ENCODE results near the gene TFAM. TPM values are rescaled to one million over a fixed set of nuclear protein-coding genes. Genes with fewer than 3 reads are reported as not detected.
"Not testable (repeated sequence)": the region's sequence is repeated elsewhere in the genome, so short reads cannot be mapped to it uniquely, and the experiment has no call there.

TFAM gene
- total RNA-seq, 1 donor from 2014 or later = 14.4 TPM

DNA sequence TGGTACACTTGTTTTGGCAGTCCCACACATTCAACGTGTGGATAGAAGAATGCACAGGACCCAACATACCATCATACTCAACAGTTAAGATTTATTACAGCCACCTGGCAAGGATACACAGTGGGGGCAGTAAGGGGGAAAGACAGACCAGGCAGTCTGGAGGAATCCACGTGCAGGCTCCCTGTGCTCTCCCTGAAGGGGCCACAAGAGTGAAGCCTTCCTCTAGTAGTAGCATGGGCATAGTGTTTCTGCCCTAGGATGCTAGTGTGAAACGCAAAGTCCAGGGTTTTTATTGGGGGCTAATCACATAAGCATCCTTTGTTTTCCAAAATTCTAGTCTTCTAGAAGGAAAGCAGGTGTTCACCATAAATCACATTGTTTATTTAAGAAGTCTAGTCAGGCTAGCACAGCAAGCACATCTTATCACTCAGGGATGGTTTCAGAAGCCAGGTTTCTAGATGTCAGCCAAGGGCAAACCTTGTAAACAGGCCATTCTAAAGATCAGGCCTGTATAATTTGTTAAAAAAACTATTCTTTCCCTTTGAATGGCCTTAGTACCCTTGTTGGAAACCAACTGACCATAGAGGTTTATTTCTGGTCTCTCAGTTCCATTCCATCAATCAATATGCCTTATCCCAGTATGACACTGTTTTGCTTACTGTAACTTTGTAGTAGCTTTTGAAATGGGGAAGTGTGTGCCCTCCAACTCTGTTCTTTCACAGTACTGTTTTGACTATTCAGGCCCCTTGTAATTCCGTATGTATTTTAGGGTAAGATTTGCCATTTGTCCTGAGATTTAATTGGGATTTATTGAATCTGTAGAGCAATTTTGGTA, 12.4 kb upstream of the TFAM start:
- no peak for DNase-seq (ENCODE audit: low spot score)

DNA sequence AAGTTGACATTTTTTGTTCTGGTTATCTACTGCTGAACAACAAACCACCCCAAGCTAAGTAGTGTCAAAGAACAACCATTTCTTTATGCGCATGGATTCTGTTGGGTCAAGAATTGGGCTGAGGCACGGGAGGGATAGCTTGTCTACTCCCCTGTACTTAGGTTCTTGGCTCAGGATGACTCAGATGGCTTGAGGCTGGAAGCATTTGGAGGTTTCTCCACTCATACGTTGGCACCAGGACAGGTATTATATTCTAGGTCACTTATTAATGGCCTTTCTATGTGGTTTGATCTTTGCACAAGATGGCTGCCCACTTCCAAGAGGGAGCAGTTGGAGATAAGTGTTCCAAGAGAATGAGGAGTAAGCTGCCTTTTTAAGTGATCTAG, 11.8 kb upstream of the TFAM start:
- no peak for DNase-seq (ENCODE audit: low spot score)

DNA sequence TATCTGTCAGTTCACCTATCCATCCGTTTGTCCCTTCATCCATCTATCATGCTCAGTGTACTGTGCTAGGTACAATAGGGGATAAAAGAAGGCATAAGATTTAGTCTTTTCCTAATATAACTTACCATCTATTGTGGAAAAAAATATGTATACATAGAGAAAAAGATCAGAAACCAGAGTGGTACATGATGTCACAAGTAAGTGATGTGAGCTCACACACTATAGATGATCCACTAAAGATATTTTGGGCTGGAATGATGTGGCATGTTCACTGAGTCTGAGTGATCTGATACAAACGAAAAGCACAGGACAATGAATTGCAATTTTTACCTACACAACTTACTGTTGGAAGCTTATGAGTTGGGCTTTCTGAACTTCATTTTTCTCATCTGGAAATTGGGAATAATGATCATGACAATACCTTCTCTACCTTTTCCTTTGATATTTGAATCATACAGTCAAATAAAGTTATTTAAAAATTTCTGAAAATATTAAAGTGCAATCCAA, 2.7 kb upstream of the TFAM start:
- no peak for DNase-seq (ENCODE audit: low spot score)

DNA sequence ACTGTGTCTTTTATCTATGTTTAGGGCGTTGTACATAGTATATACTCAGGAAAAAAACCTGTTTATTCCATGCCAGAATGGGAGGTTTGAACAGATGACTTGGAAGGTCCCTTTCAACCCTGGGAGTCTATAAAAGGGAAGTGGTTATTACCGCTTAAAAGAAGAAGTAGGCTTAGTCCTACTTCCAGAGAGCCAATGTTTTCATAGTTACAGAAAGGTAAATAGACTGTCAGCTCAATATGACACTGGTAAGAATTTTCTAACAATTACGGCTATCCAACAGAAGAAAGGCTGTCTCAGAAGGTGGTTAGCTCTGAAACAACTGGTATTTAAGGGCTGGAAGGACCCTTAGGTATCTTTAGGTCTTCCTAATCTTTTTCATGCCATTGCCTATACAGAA, 1.1 kb upstream of the TFAM start:
- DNase-seq (ENCODE audit: low spot score) = peak; percentile 14

DNA sequence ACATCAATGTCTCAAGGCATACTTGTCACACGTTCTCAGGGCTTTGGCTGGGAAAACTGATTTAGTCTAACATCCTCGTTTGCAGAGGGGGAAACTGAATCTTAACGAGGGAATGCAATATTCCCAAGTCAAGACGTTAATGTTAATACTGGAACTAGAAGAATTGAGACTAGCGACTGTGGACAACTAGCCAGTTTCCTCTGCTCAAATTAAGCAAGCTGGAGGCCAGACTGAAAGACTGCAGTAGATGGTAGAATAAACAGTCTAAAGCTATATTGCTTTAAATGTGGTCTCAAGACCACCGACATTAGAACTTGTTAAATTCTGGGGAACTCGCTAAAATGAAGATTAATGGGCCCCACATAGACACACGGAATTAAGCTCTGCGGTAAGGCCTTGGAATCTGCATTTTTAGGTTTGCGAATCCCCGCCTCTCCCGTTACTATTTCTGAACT, 639 bp upstream of the TFAM start:
- DNase-seq (ENCODE audit: low spot score) = no peak

DNA sequence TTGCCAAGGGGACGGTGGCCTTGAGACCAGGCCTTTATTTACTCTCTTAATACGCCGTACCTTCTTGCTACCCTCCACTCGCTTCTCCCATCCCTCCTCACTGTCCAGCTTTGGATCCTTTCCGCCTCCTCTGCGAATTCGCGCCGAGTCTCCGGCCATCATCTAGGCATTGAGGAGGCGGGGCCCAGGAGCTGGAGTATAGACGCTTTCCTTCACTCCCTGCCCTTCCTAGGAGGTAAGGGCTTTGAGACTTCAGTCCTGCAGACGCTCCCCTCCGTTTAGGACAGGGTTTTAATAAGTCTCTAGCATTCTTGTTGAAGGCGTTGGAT, 538 bp downstream of the TFAM start:
- DNase-seq (ENCODE audit: low spot score) = peak; percentile 35

DNA sequence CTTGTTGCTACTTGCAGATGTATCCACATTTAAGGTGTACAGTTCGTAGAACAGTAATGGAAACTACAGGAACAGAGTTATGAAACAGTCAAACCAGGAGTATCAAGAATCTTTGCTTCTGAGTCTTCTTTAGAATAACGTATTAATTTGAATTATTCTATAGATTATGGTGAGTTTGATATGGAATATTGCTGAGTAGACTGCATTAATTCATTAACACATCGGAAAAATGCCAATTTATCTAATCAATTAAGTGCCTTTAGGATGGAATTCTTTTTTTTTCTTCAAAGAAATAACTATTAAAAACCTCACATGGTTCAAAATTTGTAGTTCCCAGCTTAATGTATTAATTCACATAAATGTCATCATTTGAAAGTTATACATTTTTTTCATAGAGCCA, 3.8 kb downstream of the TFAM start:
- DNase-seq (ENCODE audit: low spot score) = no peak

DNA sequence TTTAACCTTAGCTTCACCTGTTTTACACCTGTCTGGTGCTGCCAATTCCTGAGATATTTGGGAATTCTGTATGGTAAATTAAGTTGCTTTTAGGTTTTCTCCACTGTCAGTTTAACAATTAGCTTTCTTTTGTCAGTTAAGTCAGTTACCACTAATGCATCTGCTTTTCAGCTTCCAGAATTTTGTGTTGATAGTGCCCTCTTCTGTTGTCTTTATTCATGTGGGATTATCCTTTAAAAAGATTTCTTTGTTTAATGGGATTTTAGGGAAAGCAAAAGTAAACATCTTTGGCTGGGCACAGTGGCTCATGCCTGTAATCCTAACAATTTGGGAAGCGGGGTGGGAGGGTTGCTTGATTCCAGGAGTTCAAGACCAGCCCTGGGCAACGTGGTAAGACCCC, 8.1 kb downstream of the TFAM start:
- no peak for DNase-seq (ENCODE audit: low spot score)

DNA sequence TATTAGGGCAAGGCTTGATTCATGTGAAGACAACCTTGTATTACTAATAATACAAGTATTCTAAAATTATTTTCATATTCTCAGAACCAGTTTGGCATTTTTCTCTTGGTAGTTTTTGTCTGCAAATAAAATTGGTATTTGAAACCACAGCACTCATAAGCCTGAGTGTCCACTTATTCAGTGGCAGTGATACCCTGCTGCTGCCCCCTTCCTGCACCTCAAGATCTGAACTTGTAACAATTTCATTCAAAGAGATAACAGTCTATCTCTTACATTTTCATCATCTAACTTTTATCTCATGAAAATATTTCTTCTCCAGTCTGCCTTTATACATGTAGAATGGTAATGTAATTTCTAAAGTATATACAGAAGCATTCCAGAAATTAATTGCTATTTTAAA, 9.3 kb downstream of the TFAM start:
- DNase-seq (ENCODE audit: low spot score) = no peak

DNA sequence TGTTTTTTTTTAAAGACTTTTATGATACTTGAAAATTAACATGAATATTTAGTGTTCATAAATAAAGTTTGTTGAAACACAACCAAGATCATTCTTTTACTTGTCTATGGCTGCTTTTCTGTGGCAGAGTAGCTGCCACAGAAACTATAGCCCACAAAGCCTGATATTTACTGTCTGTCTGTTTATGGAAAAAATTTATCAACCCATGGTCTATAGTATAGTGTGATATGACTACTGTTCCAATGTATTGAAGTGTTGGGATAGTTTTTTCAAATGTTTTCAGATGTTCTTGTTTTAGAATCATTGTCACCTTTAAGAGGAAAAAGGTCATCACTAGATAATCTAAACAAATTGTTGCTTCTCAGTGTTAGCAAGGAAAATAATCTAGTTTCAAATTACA, 10.8 kb downstream of the TFAM start:
- no peak for DNase-seq (ENCODE audit: low spot score)

DNA sequence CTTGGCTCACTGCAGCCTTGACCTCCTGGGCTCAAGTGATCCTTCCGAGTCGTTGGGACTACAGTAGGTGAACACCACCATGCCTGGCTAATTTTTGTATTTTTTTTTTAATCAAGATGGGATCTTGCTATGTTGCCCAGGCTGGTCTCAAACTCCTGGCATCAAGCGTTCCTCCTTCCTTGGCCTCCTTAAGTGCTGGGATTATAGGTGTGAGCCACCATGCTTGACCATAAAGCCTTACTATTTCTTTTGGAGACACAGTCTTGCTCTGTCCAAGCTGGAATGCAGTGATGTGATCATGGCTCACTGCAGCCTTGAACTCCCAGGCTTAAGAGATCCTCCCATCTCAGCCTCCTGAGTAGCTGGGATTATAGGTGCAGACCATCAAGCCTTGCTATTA, 12.6 kb downstream of the TFAM start:
- DNase-seq (ENCODE audit: low spot score) = no peak

DNA sequence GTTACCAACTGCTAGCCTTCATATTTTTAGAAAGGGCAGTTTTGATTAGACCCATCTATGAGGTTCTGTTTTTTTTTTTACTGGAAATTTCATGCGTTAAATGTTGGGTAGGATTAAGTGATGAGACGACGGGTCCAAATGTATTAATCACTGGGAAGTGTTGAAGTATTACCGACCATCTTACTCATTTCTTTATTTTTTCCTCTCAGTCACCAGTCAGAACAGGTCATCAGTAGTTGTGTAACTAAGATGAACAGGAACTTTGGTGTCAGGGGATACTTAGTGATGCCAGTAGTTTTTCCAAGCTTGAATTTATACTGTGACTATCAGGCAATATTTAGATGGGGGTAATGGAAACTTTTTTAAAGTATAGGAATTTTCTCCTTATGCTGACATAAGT, 14.2 kb downstream of the TFAM start:
- no peak for DNase-seq (ENCODE audit: low spot score)

DNA sequence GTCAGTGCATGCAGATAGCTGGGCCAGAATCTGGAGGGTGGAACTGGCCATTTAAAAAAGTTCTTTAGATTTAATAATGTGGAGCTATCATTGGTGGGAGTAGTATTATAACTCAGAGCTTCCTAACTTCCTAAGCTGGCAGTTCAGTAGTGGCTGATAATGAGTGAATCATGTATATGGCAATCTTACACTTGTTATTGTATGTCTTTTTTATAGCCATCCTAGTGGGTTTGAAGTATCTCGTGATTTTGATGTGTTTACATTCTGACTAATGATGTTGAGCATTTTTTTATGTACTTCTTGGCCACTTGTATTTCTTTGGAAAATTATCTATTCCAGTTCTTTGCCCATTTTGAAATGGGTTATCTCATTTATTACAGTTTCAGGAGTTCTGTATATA, 15.4 kb downstream of the TFAM start:
- DNase-seq (ENCODE audit: low spot score) = no peak

DNA sequence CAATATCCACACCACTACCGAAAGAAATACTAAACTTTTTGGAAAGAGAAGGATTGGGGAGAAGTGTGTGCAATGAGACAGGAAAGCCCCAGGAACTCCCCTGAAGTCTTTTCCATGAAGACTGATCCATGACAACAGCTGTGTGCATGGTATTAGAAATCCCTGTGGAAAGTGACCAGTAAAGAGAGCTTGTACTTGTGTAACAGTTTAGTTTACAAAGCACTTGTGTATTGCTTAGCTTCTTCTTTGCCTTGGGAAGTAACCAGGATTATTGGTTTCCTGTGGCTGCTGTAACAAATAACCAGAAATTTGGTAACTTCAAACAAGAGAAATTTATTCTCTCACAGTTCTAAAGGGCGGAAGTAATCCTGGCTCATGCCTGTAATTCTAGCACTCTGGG, 18.8 kb downstream of the TFAM start:
- no peak for DNase-seq (ENCODE audit: low spot score)

DNA sequence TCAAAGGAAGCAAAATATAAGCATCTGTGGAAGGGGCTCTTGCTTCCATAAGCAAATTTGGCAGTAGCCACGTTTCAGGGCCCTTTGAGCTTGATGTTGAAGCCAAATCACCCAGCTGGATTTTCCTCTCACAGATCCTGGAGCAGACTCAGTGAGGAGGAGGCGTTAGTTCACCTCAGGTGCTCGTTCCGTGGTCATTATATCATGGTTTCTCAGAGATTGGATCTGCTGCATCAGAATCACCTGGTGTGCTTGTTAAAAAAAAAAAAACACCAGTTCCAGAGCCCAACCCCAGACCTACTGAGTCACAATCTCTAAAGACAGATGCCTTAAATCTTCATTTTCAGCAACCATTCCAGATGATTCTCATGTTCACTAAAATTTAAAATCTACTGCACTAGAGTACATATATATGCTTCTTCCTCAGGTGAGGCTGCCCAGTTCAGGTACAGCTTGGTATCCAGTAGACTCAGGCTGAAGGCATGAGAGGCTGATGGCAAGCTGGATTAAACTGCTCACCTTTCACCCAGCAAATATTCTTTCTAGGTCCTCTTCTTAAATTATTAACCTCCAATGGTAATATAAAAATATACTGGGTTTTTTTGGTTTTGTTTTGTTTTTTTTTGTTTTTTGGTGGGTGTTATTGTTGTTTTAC, 24.9 kb downstream of the TFAM start:
- no peak for DNase-seq (ENCODE audit: low spot score)

DNA sequence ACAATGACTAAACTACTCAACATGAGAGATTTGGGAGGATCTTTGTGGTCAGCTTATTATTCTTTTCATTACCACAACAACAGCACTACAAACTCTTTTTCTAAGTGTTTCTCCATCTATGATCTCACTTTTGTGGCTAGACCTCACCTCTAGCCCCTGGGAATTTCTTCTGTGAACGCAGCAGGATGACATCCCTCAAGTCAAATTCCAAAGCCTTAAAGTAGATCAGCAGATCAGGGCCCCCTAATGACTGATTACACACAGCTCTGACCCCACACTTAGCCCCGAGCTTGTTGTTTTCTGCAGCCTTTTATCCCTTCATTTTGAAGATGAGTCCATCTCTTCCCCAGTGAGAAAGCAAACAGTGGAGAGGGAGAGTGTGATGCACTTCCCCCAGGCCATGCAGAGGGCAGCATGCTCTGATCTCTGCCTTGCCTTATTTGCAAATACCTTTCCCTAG, 27.3 kb downstream of the TFAM start:
- no peak for DNase-seq (ENCODE audit: low spot score)

DNA sequence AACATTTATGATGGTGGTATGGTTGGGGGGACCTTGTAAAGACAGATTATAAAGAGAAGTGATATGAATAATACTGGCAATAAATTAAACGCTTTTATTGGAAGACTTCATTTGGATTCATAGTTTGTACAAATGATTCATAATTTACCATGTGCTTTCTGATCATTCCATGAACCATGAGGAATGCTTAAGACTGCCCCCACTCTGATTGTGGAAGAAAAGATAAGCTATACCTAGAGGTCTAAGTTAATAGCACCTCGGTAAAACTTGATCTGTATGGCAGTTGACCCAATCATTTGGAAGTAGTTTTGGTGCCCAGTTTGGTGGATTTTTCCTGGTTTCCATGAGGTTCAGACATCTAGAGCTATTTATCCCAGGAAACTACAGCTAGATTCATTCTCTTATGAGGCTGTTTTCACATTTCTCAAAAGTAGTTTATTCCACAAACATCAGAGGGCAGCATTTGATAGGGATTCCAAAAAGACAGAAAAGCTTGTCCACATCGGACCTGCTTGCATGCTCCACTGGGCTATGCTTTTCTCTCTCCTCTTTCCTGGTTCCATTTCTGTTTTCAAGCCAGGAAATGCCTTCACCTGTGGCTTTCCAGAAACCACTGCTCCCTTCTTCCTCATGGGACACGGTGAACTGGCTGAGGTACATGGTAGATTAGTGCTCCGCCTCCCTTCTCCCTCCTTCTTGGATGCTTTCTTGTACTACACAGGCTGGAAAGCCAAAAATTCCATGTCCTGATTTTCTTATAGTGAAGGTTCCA, 29.2 kb downstream of the TFAM start:
- peak; percentile 68 for DNase-seq (ENCODE audit: low spot score)

DNA sequence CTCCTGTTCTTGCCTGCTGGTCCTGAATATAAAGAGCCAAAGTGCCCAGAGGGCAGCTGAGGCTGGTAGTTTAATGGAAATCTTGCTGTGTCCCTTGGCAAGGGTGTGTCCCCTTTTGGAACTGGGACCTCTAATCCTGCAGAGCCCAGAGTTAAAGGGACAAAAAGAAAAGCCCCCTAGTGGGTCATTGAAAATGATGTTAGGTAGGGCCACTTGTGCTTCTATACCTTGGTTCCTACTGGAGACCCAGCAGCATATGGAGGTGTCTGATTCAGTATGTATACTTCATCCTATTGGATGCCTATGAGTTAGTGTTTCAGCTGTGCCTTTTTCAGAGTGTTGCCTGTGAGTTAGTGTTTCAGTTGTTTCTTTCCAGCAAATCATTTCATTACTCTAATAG, 30.5 kb downstream of the TFAM start:
- no peak for DNase-seq (ENCODE audit: low spot score)

DNA sequence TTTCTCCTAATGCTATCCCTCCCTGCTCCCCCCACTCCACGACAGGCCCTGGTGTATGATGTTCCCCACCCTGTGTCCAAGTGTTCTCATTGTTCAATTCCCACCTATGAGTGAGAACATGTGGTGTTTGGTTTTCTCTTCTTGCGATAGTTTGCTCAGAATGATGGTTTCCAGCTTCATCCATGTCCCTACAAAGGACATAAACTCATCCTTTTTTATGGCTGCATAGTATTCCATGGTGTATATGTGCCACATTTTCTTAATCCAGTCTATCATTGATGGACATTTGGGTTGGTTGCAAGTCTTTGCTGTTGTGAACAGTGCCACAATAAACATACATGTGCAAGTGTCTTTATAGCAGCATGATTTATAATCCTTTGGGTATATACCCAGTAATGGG, 32.7 kb downstream of the TFAM start:
- DNase-seq (ENCODE audit: low spot score) = not testable (repeated sequence)

DNA sequence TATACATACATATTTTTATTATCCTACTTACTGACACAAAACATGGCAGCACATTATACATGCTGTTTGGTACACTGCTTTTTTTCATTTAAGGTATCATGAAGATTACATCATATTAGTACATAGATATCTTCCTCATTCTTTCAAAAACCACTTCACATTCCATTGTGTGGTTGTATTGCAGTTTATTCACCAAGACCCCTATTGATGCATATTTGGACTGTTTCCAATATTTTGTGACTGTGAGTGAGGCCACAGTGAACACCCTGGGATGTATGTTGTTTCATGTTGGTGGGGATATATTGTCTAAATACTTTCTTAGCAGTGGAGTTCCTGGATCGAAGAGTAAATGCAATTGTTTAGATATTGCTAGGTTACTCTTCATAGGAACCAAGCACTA, 39.0 kb downstream of the TFAM start:
- no peak for DNase-seq (ENCODE audit: low spot score)

DNA sequence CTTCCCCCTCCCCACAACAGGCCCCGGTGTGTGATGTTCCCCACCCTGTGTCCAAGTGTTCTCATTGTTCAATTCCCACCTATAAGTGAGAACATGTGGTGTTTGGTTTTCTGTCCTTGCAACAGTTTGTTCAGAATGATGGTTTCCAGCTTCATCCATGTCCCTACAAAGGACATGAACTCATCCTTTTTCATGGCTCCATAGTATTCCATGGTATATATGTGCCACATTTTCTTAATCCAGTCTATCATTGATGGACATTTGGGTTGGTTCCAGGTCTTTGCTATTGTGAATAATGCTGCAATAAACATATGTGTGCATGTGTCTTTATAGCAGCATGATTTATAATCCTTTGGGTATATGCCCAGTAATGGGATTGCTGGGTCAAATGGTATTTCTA, 43.2 kb downstream of the TFAM start:
- not testable (repeated sequence) for DNase-seq (ENCODE audit: low spot score)

DNA sequence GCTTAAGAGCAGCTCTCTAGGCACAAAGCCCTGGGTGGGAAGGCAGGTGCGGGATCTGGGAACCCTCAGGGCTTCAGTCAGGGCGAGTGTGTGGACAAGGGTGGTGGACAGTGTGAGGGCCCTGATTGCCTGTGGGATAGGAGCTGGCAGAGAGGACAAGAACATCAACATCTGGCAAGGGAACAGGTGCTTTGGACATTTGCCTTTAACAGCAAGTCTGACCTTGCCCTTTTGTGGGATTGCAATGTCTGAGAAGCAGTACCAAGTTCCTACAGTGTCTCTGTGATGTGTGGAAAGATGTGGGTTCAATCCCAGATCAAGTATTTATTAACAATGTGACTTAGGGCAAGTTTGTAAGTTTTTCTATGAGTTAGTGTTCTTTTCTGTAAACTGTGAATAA, 46.7 kb downstream of the TFAM start:
- DNase-seq (ENCODE audit: low spot score) = no peak
